GM20000 (cell line): ENCODE results near the gene TNFAIP8L3.
"Not testable (repeated sequence)": the region's sequence is repeated elsewhere in the genome, so short reads cannot be mapped to it uniquely, and the experiment has no call there.

ENCODE experiments used
- DNase-seq: peaks from one replicate; pipeline ENCODE4 v3.0.0; 2012; ENCODE audit warnings: low spot score
- CTCF ChIP-seq: IDR thresholded peaks from 2 replicates; pipeline ENCODE4 v1.5.1; 2012; ENCODE audit warnings: mild to moderate bottlenecking, control low read depth; ENCODE audit errors: extremely low read depth, missing control alignments

TNFAIP8L3 gene

GRCh38 chr15:51046016-51046415, 48.7 kb downstream of the TNFAIP8L3 start:
- no peak for TF ChIP-seq CTCF
- DNase-seq: no peak

- no peak for TF ChIP-seq CTCF
- no peak for DNase-seq
Measured at GRCh38 chr15:51044037-51044727, 50.5 kb downstream of the TNFAIP8L3 start.

GRCh38 chr15:51038974-51039319, 55.8 kb downstream of the TNFAIP8L3 start:
- no peak for TF ChIP-seq CTCF
- DNase-seq: no peak

- TF ChIP-seq CTCF: no peak
- no peak for DNase-seq
Measured at GRCh38 chr15:51038162-51038973, 56.3 kb downstream of the TNFAIP8L3 start.

- not testable (repeated sequence) for DNase-seq
Measured at GRCh38 chr15:51037474-51037873, 57.2 kb downstream of the TNFAIP8L3 start.

- DNase-seq: no peak
- TF ChIP-seq CTCF: no peak
Measured at GRCh38 chr15:51030649-51031316, 63.9 kb downstream of the TNFAIP8L3 start.

- no peak for DNase-seq
- TF ChIP-seq CTCF: no peak
Measured at GRCh38 chr15:51025454-51025846, 69.3 kb downstream of the TNFAIP8L3 start.
